HG02763 (cell line): Measurements from ENCODE around the gene HOXA4.

Source experiments
- ATAC-seq: cut with Tn5 transposase; IDR thresholded peaks from one replicate; pipeline ENCODE4 v1.9.1; 2021; ENCODE audit warnings: mild to moderate bottlenecking, moderate library complexity; ENCODE audit not compliant: unreplicated experiment

Gene HOXA4

GRCh38 chr7:27117887-27118491, 12.6 kb downstream of the HOXA4 start:
- ATAC-seq: no peak

GRCh38 chr7:27116962-27117886, 13.3 kb downstream of the HOXA4 start:
- ATAC-seq: no peak

GRCh38 chr7:27116031-27116961, 14.3 kb downstream of the HOXA4 start:
- ATAC-seq: no peak

GRCh38 chr7:27115221-27116026, 15.1 kb downstream of the HOXA4 start:
- no peak for ATAC-seq

GRCh38 chr7:27114881-27115220, 15.7 kb downstream of the HOXA4 start:
- no peak for ATAC-seq

GRCh38 chr7:27113991-27114769, 16.4 kb downstream of the HOXA4 start:
- no peak for ATAC-seq

- no peak for ATAC-seq
Measured at GRCh38 chr7:27112955-27113949, 17.3 kb downstream of the HOXA4 start.

GRCh38 chr7:27112361-27112760, 18.2 kb downstream of the HOXA4 start:
- no peak for ATAC-seq

- no peak for ATAC-seq
Measured at GRCh38 chr7:27111751-27112277, 18.7 kb downstream of the HOXA4 start.

- no peak for ATAC-seq
Measured at GRCh38 chr7:27111042-27111750, 19.4 kb downstream of the HOXA4 start.

GRCh38 chr7:27110186-27111031, 20.1 kb downstream of the HOXA4 start:
- ATAC-seq: no peak

GRCh38 chr7:27109466-27110185, 20.9 kb downstream of the HOXA4 start:
- ATAC-seq: no peak

- no peak for ATAC-seq
Measured at GRCh38 chr7:27108390-27109127, 22.0 kb downstream of the HOXA4 start.

GRCh38 chr7:27107391-27108381, 22.9 kb downstream of the HOXA4 start:
- no peak for ATAC-seq
